ENCODE results near the gene SPACA9. TPM values are rescaled to one million over a fixed set of nuclear protein-coding genes. Genes with fewer than 3 reads are reported as not detected.

SPACA9 gene
- total RNA-seq (0.32 TPM), polyA plus RNA-seq (1 to 10 TPM in 2 of 4 donors, under 1 TPM in 2; 0.61 to 2.2 (median 1.2) TPM)

GRCh38 chr9:132878695-132879456, at the start of gene SPACA9:
SPACA9 (plus strand) TSS chr9:132878898; CDS start chr9:132883948, 5,050 bp downstream.
- Histone ChIP-seq H3K27ac (ENCODE audit: insufficient read depth, low read length, poor library complexity, severe bottlenecking) (peak within 1 kb of the TSS; percentile 63), H3K4me1 (ENCODE audit: control insufficient read depth, insufficient read depth, low read length, poor library complexity, severe bottlenecking) (peaks cover 15% of the 10 kb centered on the region), H3K27me3 (ENCODE audit: control insufficient read depth, insufficient read depth, low read length) (no peaks in the 10 kb centered on the region), H3K4me3 (ENCODE audit: low read depth, low read length) (peak within 1 kb of the TSS; percentile 59), H3K9me3 (ENCODE audit: control insufficient read depth in 2 of 2, low read length in 2 of 2) (no peaks in the 10 kb centered on the region), H3K36me3 (ENCODE audit: control insufficient read depth, insufficient read depth, low read length) (no peaks in the 10 kb centered on the region)
- peaks cover 0 to 15% (median 8%) of the 10 kb centered on the region in 4 donors for H3K4me1 Mint-ChIP-seq
- H3K27ac Mint-ChIP-seq: peak within 1 kb of the TSS in 2 of 3 donors; percentile 85 to 88
- peaks cover 6% of the 10 kb centered on the region for H3K27me3 Mint-ChIP-seq
- peak within 1 kb of the TSS; percentile 85 to 90 (median 88) for H3K4me3 Mint-ChIP-seq
- no peaks in the 10 kb centered on the region for H3K36me3 Mint-ChIP-seq
- ATAC-seq (ENCODE audit: low read depth in 2 of 2): no peak
- no peaks in the 10 kb centered on the region for H3K9me3 Mint-ChIP-seq
- DNase-seq: peak in 1 of 3 donors; percentile 17

DNA sequence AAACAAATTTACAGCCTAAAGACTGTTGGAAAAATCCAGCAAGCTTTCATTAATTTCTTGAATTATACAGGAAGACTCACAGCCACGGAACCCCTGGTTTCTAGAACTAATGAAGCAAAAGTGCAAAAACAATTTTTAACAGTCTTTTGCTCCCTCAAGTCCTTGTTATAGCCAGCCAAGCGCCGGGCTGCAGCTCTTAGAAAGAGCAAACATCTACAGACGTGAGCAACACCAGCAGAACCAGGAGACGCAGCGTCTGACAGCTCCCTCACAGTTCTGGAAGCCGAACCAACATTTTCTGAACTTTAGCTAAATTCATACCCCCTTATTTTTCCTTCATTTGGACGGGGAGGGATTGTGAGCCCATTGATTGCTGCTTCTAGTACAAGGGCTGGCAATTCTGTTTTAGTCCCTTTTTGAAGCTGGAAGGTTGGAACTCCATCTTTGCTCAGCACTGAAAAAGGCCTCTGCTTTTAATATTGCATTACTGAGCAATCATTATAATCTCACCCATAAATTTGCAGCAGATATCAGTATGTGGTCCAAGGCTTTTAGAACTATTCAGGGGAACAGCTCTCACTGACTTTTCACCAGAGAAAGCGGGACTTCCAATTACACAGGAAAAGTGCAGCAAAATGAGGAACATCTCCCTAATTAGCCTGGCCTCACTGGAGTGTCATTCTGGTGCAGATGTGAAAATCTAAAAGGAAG, 46.4 kb upstream of the SPACA9 start:
- Histone ChIP-seq H3K36me3 (ENCODE audit: control insufficient read depth, insufficient read depth, low read length) (no peaks in the 10 kb centered on the region), H3K4me1 (ENCODE audit: control insufficient read depth, insufficient read depth, low read length, poor library complexity, severe bottlenecking) (no peaks in the 10 kb centered on the region), H3K4me3 (ENCODE audit: low read depth, low read length) (no peak overlapping the region), H3K9me3 (ENCODE audit: control insufficient read depth in 2 of 2, low read length in 2 of 2) (no peaks in the 10 kb centered on the region), H3K27ac (ENCODE audit: insufficient read depth, low read length, poor library complexity, severe bottlenecking) (no peak overlapping the region), H3K27me3 (ENCODE audit: control insufficient read depth, insufficient read depth, low read length) (no peaks in the 10 kb centered on the region)
- Mint-ChIP-seq H3K27ac (no peak overlapping the region), H3K4me1 (no peaks in the 10 kb centered on the region), H3K36me3 (no peaks in the 10 kb centered on the region), H3K4me3 (no peak overlapping the region), H3K27me3 (peaks cover 18% of the 10 kb centered on the region), H3K9me3 (no peaks in the 10 kb centered on the region)
- ATAC-seq (ENCODE audit: low read depth in 2 of 2) (no peak), DNase-seq (no peak)

- Mint-ChIP-seq H3K4me1 (no peaks in the 10 kb centered on the region), H3K27ac (no peak overlapping the region), H3K4me3 (no peak overlapping the region), H3K9me3 (no peaks in the 10 kb centered on the region), H3K27me3 (peaks cover 18% of the 10 kb centered on the region), H3K36me3 (no peaks in the 10 kb centered on the region)
- DNase-seq: no peak
- no peak overlapping the region for H3K27ac ChIP-seq (ENCODE audit: insufficient read depth, low read length, poor library complexity, severe bottlenecking)
- no peaks in the 10 kb centered on the region for H3K4me1 ChIP-seq (ENCODE audit: control insufficient read depth, insufficient read depth, low read length, poor library complexity, severe bottlenecking)
- H3K27me3 ChIP-seq (ENCODE audit: control insufficient read depth, insufficient read depth, low read length): no peaks in the 10 kb centered on the region
- H3K36me3 ChIP-seq (ENCODE audit: control insufficient read depth, insufficient read depth, low read length): no peaks in the 10 kb centered on the region
- H3K9me3 ChIP-seq (ENCODE audit: control insufficient read depth in 2 of 2, low read length in 2 of 2): no peaks in the 10 kb centered on the region
- no peak for ATAC-seq (ENCODE audit: low read depth in 2 of 2)
- no peak overlapping the region for H3K4me3 ChIP-seq (ENCODE audit: low read depth, low read length)
Observed at GRCh38 chr9:132833550-132834121, 45.1 kb upstream of the SPACA9 start.

DNA sequence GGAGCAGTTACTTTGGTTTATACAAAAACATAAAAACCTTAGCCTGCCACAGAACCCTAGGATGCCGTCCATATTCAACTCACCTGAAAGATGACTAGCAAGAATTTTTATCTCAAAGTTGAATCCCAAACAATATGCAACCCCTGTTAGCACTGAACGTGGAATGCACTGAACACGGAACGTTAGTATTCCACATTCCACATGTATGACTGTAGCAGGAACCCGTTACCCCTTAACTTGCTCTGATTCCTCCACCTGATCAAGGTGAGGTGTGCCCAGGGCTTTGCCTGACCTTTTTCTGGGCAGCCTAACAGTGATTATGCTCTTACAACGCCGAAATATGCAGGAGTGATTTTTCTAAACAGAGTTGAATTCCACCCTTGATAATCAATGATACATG, 44.4 kb upstream of the SPACA9 start:
- Mint-ChIP-seq H3K36me3 (no peaks in the 10 kb centered on the region), H3K27ac (no peak overlapping the region), H3K27me3 (peaks cover 18% of the 10 kb centered on the region), H3K4me3 (no peak overlapping the region), H3K4me1 (no peaks in the 10 kb centered on the region), H3K9me3 (no peaks in the 10 kb centered on the region)
- H3K4me3 ChIP-seq (ENCODE audit: low read depth, low read length): no peak overlapping the region
- no peaks in the 10 kb centered on the region for H3K9me3 ChIP-seq (ENCODE audit: control insufficient read depth in 2 of 2, low read length in 2 of 2)
- H3K27ac ChIP-seq (ENCODE audit: insufficient read depth, low read length, poor library complexity, severe bottlenecking): no peak overlapping the region
- no peak for DNase-seq
- no peak for ATAC-seq (ENCODE audit: low read depth in 2 of 2)
- H3K27me3 ChIP-seq (ENCODE audit: control insufficient read depth, insufficient read depth, low read length): no peaks in the 10 kb centered on the region
- H3K4me1 ChIP-seq (ENCODE audit: control insufficient read depth, insufficient read depth, low read length, poor library complexity, severe bottlenecking): no peaks in the 10 kb centered on the region
- H3K36me3 ChIP-seq (ENCODE audit: control insufficient read depth, insufficient read depth, low read length): no peaks in the 10 kb centered on the region

DNA sequence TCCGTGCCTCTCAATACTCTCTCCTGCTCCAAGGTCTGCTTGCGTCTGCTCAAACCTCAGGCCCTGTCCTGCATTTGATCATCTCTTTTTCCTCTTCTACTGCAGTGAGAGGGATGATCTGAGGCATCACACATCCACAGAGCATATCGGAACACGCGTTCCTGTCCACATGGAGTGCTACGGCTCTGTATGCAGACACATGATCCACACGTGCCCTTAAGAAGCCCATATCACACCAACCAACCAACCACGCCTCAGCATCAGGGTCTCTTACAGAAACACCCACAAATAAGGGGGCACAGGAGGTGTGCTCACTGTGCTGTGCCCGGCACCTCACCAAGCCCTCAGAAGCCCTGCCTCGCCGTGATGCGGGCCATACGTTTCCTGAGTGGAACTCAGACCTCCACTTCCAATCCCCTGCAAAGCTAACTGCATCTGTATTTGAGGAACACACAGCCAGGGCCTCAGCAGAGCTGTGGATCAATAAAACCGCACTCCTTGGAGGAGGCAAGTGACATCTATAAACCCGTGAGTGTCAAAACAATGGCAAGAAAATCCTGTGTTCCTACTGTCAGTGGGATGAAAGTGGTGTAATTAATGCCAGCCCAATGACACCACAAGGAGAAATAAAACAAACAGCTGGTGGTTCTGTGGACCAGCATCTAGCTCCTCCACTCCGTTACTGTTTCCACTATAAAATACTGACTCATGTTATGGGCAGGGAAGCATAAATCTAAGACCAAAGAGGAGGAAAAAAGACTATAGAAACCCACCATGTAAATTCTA, 41.0 kb upstream of the SPACA9 start:
- H3K4me1 ChIP-seq (ENCODE audit: control insufficient read depth, insufficient read depth, low read length, poor library complexity, severe bottlenecking): no peaks in the 10 kb centered on the region
- no peaks in the 10 kb centered on the region for H3K4me1 Mint-ChIP-seq
- DNase-seq: no peak
- H3K27ac Mint-ChIP-seq: peak overlapping the region in 1 of 3 donors; percentile 15
- H3K36me3 ChIP-seq (ENCODE audit: control insufficient read depth, insufficient read depth, low read length): no peaks in the 10 kb centered on the region
- no peak overlapping the region for H3K27ac ChIP-seq (ENCODE audit: insufficient read depth, low read length, poor library complexity, severe bottlenecking)
- no peaks in the 10 kb centered on the region for H3K27me3 ChIP-seq (ENCODE audit: control insufficient read depth, insufficient read depth, low read length)
- no peaks in the 10 kb centered on the region for H3K9me3 ChIP-seq (ENCODE audit: control insufficient read depth in 2 of 2, low read length in 2 of 2)
- peaks cover 14% of the 10 kb centered on the region for H3K27me3 Mint-ChIP-seq
- no peak for ATAC-seq (ENCODE audit: low read depth in 2 of 2)
- H3K36me3 Mint-ChIP-seq: no peaks in the 10 kb centered on the region
- no peak overlapping the region for H3K4me3 Mint-ChIP-seq
- H3K9me3 Mint-ChIP-seq: no peaks in the 10 kb centered on the region
- H3K4me3 ChIP-seq (ENCODE audit: low read depth, low read length): no peak overlapping the region

- H3K9me3 ChIP-seq (ENCODE audit: control insufficient read depth in 2 of 2, low read length in 2 of 2): no peaks in the 10 kb centered on the region
- Mint-ChIP-seq H3K4me1 (no peaks in the 10 kb centered on the region), H3K4me3 (no peak overlapping the region), H3K36me3 (no peaks in the 10 kb centered on the region), H3K9me3 (no peaks in the 10 kb centered on the region), H3K27ac (no peak overlapping the region), H3K27me3 (peaks cover 13% of the 10 kb centered on the region)
- no peaks in the 10 kb centered on the region for H3K4me1 ChIP-seq (ENCODE audit: control insufficient read depth, insufficient read depth, low read length, poor library complexity, severe bottlenecking)
- DNase-seq (no peak), ATAC-seq (ENCODE audit: low read depth in 2 of 2) (no peak)
- H3K27me3 ChIP-seq (ENCODE audit: control insufficient read depth, insufficient read depth, low read length): no peaks in the 10 kb centered on the region
- no peak overlapping the region for H3K27ac ChIP-seq (ENCODE audit: insufficient read depth, low read length, poor library complexity, severe bottlenecking)
- H3K4me3 ChIP-seq (ENCODE audit: low read depth, low read length): no peak overlapping the region
- H3K36me3 ChIP-seq (ENCODE audit: control insufficient read depth, insufficient read depth, low read length): no peaks in the 10 kb centered on the region
Observed at GRCh38 chr9:132838291-132838690, 40.4 kb upstream of the SPACA9 start.

- Mint-ChIP-seq H3K9me3 (no peaks in the 10 kb centered on the region), H3K27ac (no peak overlapping the region)
- H3K27me3 ChIP-seq (ENCODE audit: control insufficient read depth, insufficient read depth, low read length): no peaks in the 10 kb centered on the region
Observed at GRCh38 chr9:132840980-132841379, 37.7 kb upstream of the SPACA9 start.

More at GRCh38 chr9:132840980-132841379, 37.7 kb upstream of the SPACA9 start:
- H3K4me3 ChIP-seq (ENCODE audit: low read depth, low read length): no peak overlapping the region
- no peaks in the 10 kb centered on the region for H3K4me1 Mint-ChIP-seq
- no peak overlapping the region for H3K4me3 Mint-ChIP-seq
- H3K36me3 ChIP-seq (ENCODE audit: control insufficient read depth, insufficient read depth, low read length): no peaks in the 10 kb centered on the region
- no peak for ATAC-seq (ENCODE audit: low read depth in 2 of 2)
- H3K36me3 Mint-ChIP-seq: no peaks in the 10 kb centered on the region
- H3K27ac ChIP-seq (ENCODE audit: insufficient read depth, low read length, poor library complexity, severe bottlenecking): no peak overlapping the region
- DNase-seq: no peak
- peaks cover 9% of the 10 kb centered on the region for H3K27me3 Mint-ChIP-seq
- no peaks in the 10 kb centered on the region for H3K4me1 ChIP-seq (ENCODE audit: control insufficient read depth, insufficient read depth, low read length, poor library complexity, severe bottlenecking)
- H3K9me3 ChIP-seq (ENCODE audit: control insufficient read depth in 2 of 2, low read length in 2 of 2): no peaks in the 10 kb centered on the region
